Fibroblast of skin of left quadriceps (primary cell): ENCODE data around the gene ZNF221.
"Not testable (repeated sequence)": the region's sequence is repeated elsewhere in the genome, so short reads cannot be mapped to it uniquely, and the experiment has no call there.

ENCODE experiments used
- DNase-seq, 2 experiments: peaks; one replicate each; pipeline ENCODE4 v3.0.0-alpha.2; 2013; ENCODE audit warnings: low read depth in 2 of 2

ZNF221 gene

GRCh38 chr19:43950834-43951645 is at the start of gene ZNF221:
Gene ZNF221, plus strand, starts transcription at chr19:43951228. Its CDS starts 11,499 bp downstream, at chr19:43962727.
- peak; percentile 97 for DNase-seq

GRCh38 chr19:43901395-43902390 is 49.3 kb upstream of the ZNF221 start:
- peak; percentile 66 for DNase-seq

GRCh38 chr19:43902399-43902798 is 48.6 kb upstream of the ZNF221 start:
- no peak for DNase-seq

- no peak for DNase-seq
These were observed 45.1 kb upstream of the ZNF221 start for GRCh38 chr19:43905897-43906296.

GRCh38 chr19:43906774-43907173 is 44.3 kb upstream of the ZNF221 start:
- no peak for DNase-seq

GRCh38 chr19:43908659-43909058 is 42.4 kb upstream of the ZNF221 start:
- no peak for DNase-seq

GRCh38 chr19:43910884-43911283 is 40.1 kb upstream of the ZNF221 start:
- no peak for DNase-seq

- no peak for DNase-seq
These were observed 37.6 kb upstream of the ZNF221 start for GRCh38 chr19:43913383-43913782.

- no peak for DNase-seq
These were observed 37.0 kb upstream of the ZNF221 start for GRCh38 chr19:43914051-43914450.

- no peak for DNase-seq
These were observed 27.2 kb upstream of the ZNF221 start for GRCh38 chr19:43923875-43924274.

- DNase-seq = no peak
These were observed 22.2 kb upstream of the ZNF221 start for GRCh38 chr19:43928820-43929219.

GRCh38 chr19:43934055-43934984 is 16.7 kb upstream of the ZNF221 start:
- DNase-seq = no peak

GRCh38 chr19:43934985-43935708 is 15.9 kb upstream of the ZNF221 start, which contains the start of gene ZNF45:
Gene ZNF45, minus strand, starts transcription at chr19:43935282. Its CDS starts 13,097 bp downstream, at chr19:43922185.
- DNase-seq = peak; percentile 63 to 68

GRCh38 chr19:43936188-43936587 is 14.8 kb upstream of the ZNF221 start:
- DNase-seq = no peak

GRCh38 chr19:43939557-43940260 is 11.3 kb upstream of the ZNF221 start:
- no peak for DNase-seq

- DNase-seq = no peak
These were observed 10.3 kb upstream of the ZNF221 start for GRCh38 chr19:43940719-43941118.

GRCh38 chr19:43941209-43941608 is 9.8 kb upstream of the ZNF221 start:
- no peak for DNase-seq

- not testable (repeated sequence) for DNase-seq
These were observed 3.6 kb upstream of the ZNF221 start for GRCh38 chr19:43947412-43947811.

GRCh38 chr19:43949803-43950202 is 1.2 kb upstream of the ZNF221 start:
- DNase-seq = not testable (repeated sequence)

GRCh38 chr19:43956827-43957226 is 5.8 kb downstream of the ZNF221 start:
- no peak for DNase-seq
